ENCODE measurements around the gene CTNND2.

CTNND2 gene

GRCh38 chr5:11904265-11904906 lies at the start of gene CTNND2:
CTNND2 (minus strand) TSS chr5:11904446; CDS start chr5:11903853, 593 bp downstream.
- in situ Hi-C loops (cut with MboI; ENCODE audit: low sequenced_read_pairs): no loop called here

GRCh38 chr5:11946317-11946716 lies 42.1 kb upstream of the CTNND2 start:
- in situ Hi-C loops (cut with MboI; ENCODE audit: low sequenced_read_pairs): no loop called here

GRCh38 chr5:11941566-11941965 lies 37.3 kb upstream of the CTNND2 start:
- in situ Hi-C loops (cut with MboI; ENCODE audit: low sequenced_read_pairs): no loop called here

- in situ Hi-C loops (cut with MboI; ENCODE audit: low sequenced_read_pairs): no loop called here
Measured at GRCh38 chr5:11931638-11932037, 27.4 kb upstream of the CTNND2 start.

GRCh38 chr5:11928909-11929308 lies 24.7 kb upstream of the CTNND2 start:
- in situ Hi-C loops (cut with MboI; ENCODE audit: low sequenced_read_pairs): no loop called here

- in situ Hi-C loops (cut with MboI; ENCODE audit: low sequenced_read_pairs): no loop called here
Measured at GRCh38 chr5:11925701-11926100, 21.5 kb upstream of the CTNND2 start.

DNA sequence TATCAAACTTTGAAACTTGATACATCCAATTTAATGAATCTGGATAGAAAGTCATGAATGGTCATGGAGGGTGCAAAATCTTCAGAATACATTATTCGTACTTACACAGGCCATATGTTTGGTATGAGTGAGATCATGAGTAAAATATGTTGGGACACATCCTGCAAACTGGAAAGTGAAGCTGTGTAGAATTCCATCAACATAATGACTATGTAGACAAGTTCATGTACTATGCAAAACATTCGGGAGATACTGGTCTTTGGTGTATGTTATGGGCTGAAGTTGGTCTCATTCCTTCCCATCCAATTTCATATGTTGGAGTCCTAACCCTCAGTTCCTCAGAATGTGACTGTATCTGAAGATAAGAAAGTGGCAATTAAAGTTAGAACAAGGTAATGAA lies 18.1 kb upstream of the CTNND2 start:
- in situ Hi-C loops (cut with MboI; ENCODE audit: low sequenced_read_pairs): no loop called here

DNA sequence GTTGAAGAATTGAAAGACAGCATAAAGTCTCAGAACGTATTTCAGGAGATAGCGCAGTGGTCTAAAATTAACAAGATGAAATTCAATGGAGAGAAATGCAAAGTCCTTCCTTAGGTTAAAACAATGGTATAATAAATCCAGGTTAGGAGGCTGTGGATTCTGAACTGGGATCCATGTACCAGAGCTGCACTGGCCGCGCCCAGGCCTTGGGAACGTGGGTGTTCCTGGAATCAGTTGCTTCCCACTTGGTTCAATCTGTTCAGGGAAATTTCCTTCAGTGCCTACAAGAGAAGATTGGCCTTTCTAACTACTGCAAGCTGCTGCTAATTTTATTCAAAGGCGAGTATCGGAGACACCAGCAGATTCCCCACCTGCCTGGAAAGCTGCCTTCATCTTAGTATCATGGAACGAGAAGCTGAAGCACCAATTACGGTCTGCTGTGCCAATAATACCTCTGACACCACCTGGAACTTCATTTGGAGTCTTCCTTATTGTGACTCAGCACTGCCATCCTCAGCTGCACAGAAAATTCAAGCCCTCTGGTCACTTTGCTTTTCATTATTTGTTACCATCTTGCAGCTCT lies 14.3 kb upstream of the CTNND2 start:
- in situ Hi-C loops (cut with MboI; ENCODE audit: low sequenced_read_pairs): no loop called here

GRCh38 chr5:11909471-11909870 lies 5.2 kb upstream of the CTNND2 start:
- in situ Hi-C loops (cut with MboI; ENCODE audit: low sequenced_read_pairs): no loop called here

- in situ Hi-C loops (cut with MboI; ENCODE audit: low sequenced_read_pairs): no loop called here
Measured at GRCh38 chr5:11906497-11906896, 2.3 kb upstream of the CTNND2 start.

DNA sequence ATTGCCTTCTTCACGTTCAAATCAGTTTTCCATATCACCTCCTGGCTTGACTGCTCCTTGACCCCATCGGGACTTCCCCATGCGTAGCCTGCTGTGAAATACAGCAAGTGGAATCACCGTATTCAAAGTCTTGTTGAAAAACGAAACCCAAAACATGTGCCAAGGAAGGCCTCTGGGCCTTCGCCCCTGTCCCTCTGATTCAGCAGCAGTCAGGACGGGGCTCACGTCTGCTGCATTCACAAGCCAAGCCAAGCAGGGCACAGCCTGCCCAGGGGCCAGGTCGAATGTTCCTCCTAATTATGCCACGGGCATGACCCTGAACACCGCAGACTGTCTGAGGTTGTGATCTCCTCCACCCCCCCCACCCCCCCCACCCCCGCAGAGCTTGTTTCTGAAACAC lies 960 bp upstream of the CTNND2 start:
- in situ Hi-C loops (cut with MboI; ENCODE audit: low sequenced_read_pairs): no loop called here

- in situ Hi-C loops (cut with MboI; ENCODE audit: low sequenced_read_pairs): no loop called here
Measured at GRCh38 chr5:11903614-11904264, 507 bp downstream of the CTNND2 start.

DNA sequence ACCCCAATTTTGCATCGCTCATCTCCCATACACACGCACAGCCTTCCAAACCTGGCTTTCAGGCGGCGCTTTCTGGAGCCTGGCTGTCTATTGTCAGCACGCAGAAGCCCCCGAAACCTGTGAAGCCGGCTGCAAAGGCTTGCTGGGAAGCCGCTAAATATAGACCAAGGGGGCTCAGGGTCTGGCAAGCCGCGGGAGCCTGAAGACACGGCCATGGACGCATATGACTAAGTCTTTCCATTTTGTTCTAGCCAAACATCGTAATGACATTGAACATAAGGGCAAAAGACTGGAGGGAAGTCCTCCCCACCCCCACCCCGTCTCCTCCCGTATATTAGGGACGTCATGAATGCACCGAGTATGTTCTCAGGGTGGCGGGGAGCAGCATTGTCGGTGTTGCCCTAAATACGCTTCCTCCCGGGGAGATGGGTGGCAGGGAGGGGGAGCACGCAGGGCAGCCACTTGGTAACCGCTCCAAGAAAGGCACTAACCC lies 1.1 kb downstream of the CTNND2 start:
- in situ Hi-C loops (cut with MboI; ENCODE audit: low sequenced_read_pairs): no loop called here

DNA sequence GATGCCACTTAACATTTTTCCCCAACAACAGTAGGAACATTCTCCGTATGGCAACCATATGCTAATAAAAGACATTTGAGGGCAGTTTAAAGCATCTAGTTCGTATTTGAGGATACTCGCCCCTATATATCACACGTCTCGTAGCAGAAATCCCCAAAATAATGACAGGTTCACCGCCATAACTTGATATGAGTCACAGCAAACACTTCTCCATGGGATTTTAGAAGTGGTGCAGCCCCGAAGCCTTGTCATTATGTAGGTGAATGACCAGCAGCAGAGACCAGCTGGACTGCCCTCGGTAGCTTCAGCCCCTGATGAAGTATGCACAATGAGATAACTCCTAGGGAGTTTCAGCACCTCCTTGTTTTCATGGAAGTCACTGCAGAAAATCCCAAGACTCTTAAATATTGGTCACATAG lies 2.0 kb downstream of the CTNND2 start:
- in situ Hi-C loops (cut with MboI; ENCODE audit: low sequenced_read_pairs): no loop called here

DNA sequence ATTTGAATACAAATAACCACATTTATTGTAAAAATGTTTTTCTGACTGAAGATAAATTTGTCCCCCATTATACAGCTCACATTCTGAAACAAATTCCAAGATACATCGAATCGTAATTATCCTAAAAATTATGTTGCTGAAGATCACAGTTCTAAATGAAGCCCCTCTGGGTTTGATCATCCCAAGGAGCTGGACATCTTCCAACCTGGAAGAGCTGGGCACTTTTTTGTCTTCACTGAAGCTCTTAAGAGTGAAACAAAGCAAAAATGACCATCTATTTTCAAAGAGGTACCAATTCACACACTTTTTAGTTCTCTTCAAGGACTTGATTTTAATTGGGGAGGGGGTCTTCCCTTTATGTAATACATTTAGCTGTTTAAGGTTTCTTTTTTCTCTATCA lies 5.5 kb downstream of the CTNND2 start:
- in situ Hi-C loops (cut with MboI; ENCODE audit: low sequenced_read_pairs): no loop called here

DNA sequence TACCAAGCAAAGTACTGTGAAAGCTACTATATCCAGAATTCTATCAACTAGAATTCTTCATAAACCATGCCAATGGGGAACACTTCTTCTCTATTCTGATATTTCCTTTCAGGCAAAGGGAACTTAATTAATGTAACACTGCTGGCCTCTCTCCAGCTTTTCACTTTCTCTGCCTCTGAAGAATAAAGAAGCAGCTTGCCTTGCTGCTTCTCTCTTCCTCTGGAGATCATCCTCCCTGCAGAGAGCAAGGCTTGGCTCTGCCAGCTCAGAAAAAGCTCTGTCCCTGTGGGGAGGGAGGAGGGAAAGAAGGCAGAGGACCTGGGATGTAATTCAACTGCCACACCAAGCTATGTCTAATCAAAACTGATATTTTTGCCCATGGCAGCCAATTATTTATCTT lies 6.5 kb downstream of the CTNND2 start:
- in situ Hi-C loops (cut with MboI; ENCODE audit: low sequenced_read_pairs): no loop called here

- in situ Hi-C loops (cut with MboI; ENCODE audit: low sequenced_read_pairs): no loop called here
Measured at GRCh38 chr5:11894992-11895391, 9.3 kb downstream of the CTNND2 start.

DNA sequence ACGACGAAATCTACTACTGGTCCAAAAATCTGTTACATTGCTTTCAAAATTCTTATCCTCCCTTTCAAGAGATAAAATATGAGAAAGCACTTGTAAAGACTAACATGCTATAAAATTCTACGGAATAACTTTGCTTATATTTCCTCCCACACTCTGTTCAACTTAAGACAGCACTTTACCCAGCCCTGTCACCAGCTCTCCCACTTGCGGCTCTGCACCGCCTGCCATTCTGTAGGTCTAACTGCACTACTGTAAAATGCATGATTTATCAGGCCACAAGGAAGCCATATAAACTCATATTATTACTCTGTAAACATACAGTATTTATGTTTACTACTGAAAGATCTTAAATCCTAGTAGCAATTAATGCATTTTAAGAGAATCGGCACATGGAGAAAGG lies 11.4 kb downstream of the CTNND2 start:
- in situ Hi-C loops (cut with MboI; ENCODE audit: low sequenced_read_pairs): no loop called here

DNA sequence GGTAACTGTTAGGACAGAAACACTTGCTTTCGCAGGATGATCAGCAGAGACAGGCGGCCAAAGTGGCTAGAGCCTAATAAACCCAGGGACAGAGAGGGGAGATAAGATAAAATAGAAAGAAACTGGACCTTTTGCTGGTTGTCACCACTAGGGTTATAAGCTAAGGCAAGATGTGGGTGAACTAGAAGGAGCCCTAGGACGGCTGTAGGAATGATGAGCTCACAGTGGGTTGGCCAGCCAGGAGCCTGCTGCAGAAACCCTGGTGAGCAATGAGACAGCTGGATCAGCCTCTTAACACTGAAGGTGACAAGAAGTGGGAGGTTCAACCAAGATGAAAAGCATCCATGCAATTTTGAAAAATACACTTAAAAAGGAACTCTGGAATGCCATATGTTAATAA lies 13.5 kb downstream of the CTNND2 start:
- in situ Hi-C loops (cut with MboI; ENCODE audit: low sequenced_read_pairs): no loop called here

DNA sequence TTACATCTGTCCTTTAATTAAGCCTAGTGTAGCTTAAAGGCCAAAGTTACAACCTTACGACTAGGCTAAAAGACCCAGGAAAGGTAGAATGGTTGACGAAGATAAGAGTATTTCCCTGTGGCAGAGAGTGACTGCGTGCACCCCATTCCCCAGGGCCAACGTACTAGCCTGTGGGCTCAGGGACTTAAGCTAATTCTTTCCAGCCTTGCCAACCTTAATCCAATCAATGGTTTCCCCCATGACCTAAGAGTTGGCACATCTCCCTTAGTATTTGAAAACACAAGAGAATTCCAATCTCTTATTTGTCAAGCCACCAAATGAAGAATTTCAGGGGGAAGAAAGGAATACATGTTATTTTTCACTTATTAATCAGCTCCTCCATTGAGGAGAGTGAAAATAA lies 16.0 kb downstream of the CTNND2 start:
- in situ Hi-C loops (cut with MboI; ENCODE audit: low sequenced_read_pairs): no loop called here

DNA sequence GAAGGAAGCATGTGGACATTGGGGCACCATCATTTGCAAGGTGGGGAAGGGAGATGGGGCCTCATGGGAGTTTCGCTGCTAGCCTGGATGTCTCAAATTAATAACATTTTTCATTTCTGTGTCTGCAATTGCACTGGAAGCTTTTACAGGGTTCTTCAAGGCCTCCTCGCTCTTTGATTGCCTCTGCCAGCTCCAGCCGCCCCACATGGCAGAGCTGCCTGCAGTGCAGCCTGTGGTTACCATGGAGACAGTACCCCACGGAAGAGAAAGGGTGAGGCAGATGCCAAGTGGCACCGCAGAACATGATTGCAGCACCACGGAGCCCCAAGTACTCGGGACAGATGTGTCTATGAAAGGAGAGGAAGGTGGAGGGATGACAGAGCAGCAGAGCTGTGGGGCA lies 25.4 kb downstream of the CTNND2 start:
- in situ Hi-C loops (cut with MboI; ENCODE audit: low sequenced_read_pairs): no loop called here

DNA sequence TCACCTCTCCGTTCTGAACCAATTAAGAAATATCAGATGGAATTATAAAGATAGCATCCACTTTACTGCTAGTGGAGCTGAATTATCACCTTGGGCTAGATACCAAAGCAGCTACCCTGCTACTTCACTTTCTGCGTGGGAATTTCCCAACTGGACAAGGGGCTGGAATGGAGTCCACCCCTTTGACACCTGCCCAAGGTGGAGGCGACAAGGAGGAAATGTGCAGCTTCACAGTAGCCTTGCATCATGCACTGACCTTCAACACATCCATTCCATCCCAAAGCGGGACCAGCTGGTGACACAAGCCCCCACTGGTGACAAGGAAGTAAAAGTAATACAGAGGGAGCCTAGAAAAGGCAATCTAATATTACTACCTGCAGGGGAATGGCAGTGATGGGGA lies 30.7 kb downstream of the CTNND2 start:
- in situ Hi-C loops (cut with MboI; ENCODE audit: low sequenced_read_pairs): no loop called here

Data from HL-60/S4 treated with retinoic acid at 250 ng/mL for 4 days and 3 days (cell line).